ENCODE measurements around the gene ACADL.
"Not testable (repeated sequence)": the region's sequence is repeated elsewhere in the genome, so short reads cannot be mapped to it uniquely, and the experiment has no call there.

Gene ACADL

GRCh38 chr2:210188755-210189154 lies 36.5 kb downstream of the ACADL start:
- Histone ChIP-seq H3K27me3 (replicated peaks; ENCODE audit: control insufficient read depth, insufficient read depth, low read length, poor library complexity, severe bottlenecking) (no peaks in the 10 kb centered on the region), H3K36me3 (ENCODE audit: control insufficient read depth, insufficient read depth, low read length) (no peaks in the 10 kb centered on the region), H3K27ac (ENCODE audit: insufficient read depth, low read length, poor library complexity, severe bottlenecking) (no peak overlapping the region), H3K4me3 (ENCODE audit: insufficient read depth, low read depth, low read length, poor library complexity, severe bottlenecking) (no peak overlapping the region), H3K9me3 (ENCODE audit: control insufficient read depth, low read length) (no peaks in the 10 kb centered on the region), H3K4me1 (ENCODE audit: control insufficient read depth, insufficient read depth, low read length, poor library complexity, severe bottlenecking) (no peaks in the 10 kb centered on the region)
- DNase-seq: no peak

- Histone ChIP-seq H3K36me3 (ENCODE audit: control insufficient read depth, insufficient read depth, low read length) (no peaks in the 10 kb centered on the region), H3K4me3 (ENCODE audit: insufficient read depth, low read depth, low read length, poor library complexity, severe bottlenecking) (no peak overlapping the region), H3K27ac (ENCODE audit: insufficient read depth, low read length, poor library complexity, severe bottlenecking) (no peak overlapping the region), H3K27me3 (replicated peaks; ENCODE audit: control insufficient read depth, insufficient read depth, low read length, poor library complexity, severe bottlenecking) (no peaks in the 10 kb centered on the region), H3K4me1 (ENCODE audit: control insufficient read depth, insufficient read depth, low read length, poor library complexity, severe bottlenecking) (no peaks in the 10 kb centered on the region), H3K9me3 (ENCODE audit: control insufficient read depth, low read length) (no peaks in the 10 kb centered on the region)
- no peak for DNase-seq
These were observed 37.1 kb downstream of the ACADL start for GRCh38 chr2:210188190-210188589.

- not testable (repeated sequence) for H3K9me3 ChIP-seq (ENCODE audit: control insufficient read depth, low read length); DNase-seq; H3K36me3 ChIP-seq (ENCODE audit: control insufficient read depth, insufficient read depth, low read length); H3K27me3 ChIP-seq (replicated peaks; ENCODE audit: control insufficient read depth, insufficient read depth, low read length, poor library complexity, severe bottlenecking); H3K4me3 ChIP-seq (ENCODE audit: insufficient read depth, low read depth, low read length, poor library complexity, severe bottlenecking); H3K27ac ChIP-seq (ENCODE audit: insufficient read depth, low read length, poor library complexity, severe bottlenecking); H3K4me1 ChIP-seq (ENCODE audit: control insufficient read depth, insufficient read depth, low read length, poor library complexity, severe bottlenecking)
These were observed 41.3 kb downstream of the ACADL start for GRCh38 chr2:210183936-210184335.

- not testable (repeated sequence) for H3K9me3 ChIP-seq (ENCODE audit: control insufficient read depth, low read length); H3K4me1 ChIP-seq (ENCODE audit: control insufficient read depth, insufficient read depth, low read length, poor library complexity, severe bottlenecking); H3K27ac ChIP-seq (ENCODE audit: insufficient read depth, low read length, poor library complexity, severe bottlenecking); H3K36me3 ChIP-seq (ENCODE audit: control insufficient read depth, insufficient read depth, low read length); H3K27me3 ChIP-seq (replicated peaks; ENCODE audit: control insufficient read depth, insufficient read depth, low read length, poor library complexity, severe bottlenecking); DNase-seq; H3K4me3 ChIP-seq (ENCODE audit: insufficient read depth, low read depth, low read length, poor library complexity, severe bottlenecking)
These were observed 43.6 kb downstream of the ACADL start for GRCh38 chr2:210181606-210182088.

- not testable (repeated sequence) for DNase-seq; H3K4me3 ChIP-seq (ENCODE audit: insufficient read depth, low read depth, low read length, poor library complexity, severe bottlenecking); H3K27ac ChIP-seq (ENCODE audit: insufficient read depth, low read length, poor library complexity, severe bottlenecking); H3K4me1 ChIP-seq (ENCODE audit: control insufficient read depth, insufficient read depth, low read length, poor library complexity, severe bottlenecking); H3K36me3 ChIP-seq (ENCODE audit: control insufficient read depth, insufficient read depth, low read length); H3K27me3 ChIP-seq (replicated peaks; ENCODE audit: control insufficient read depth, insufficient read depth, low read length, poor library complexity, severe bottlenecking); H3K9me3 ChIP-seq (ENCODE audit: control insufficient read depth, low read length)
These were observed 44.1 kb downstream of the ACADL start for GRCh38 chr2:210181033-210181605.

- no peak for DNase-seq
These were observed 44.8 kb downstream of the ACADL start for GRCh38 chr2:210180477-210180876.

GRCh38 chr2:210179351-210179990 lies 45.8 kb downstream of the ACADL start:
- Histone ChIP-seq H3K36me3 (ENCODE audit: control insufficient read depth, insufficient read depth, low read length) (no peaks in the 10 kb centered on the region), H3K27ac (ENCODE audit: insufficient read depth, low read length, poor library complexity, severe bottlenecking) (no peak overlapping the region), H3K9me3 (ENCODE audit: control insufficient read depth, low read length) (no peaks in the 10 kb centered on the region), H3K27me3 (replicated peaks; ENCODE audit: control insufficient read depth, insufficient read depth, low read length, poor library complexity, severe bottlenecking) (no peaks in the 10 kb centered on the region), H3K4me1 (ENCODE audit: control insufficient read depth, insufficient read depth, low read length, poor library complexity, severe bottlenecking) (peaks cover 5% of the 10 kb centered on the region), H3K4me3 (ENCODE audit: insufficient read depth, low read depth, low read length, poor library complexity, severe bottlenecking) (no peak overlapping the region)
- no peak for DNase-seq

More at GRCh38 chr2:210180477-210180876, 44.8 kb downstream of the ACADL start:
- Histone ChIP-seq H3K4me1 (ENCODE audit: control insufficient read depth, insufficient read depth, low read length, poor library complexity, severe bottlenecking) (peaks cover 5% of the 10 kb centered on the region), H3K9me3 (ENCODE audit: control insufficient read depth, low read length) (no peaks in the 10 kb centered on the region), H3K27ac (ENCODE audit: insufficient read depth, low read length, poor library complexity, severe bottlenecking) (no peak overlapping the region), H3K4me3 (ENCODE audit: insufficient read depth, low read depth, low read length, poor library complexity, severe bottlenecking) (no peak overlapping the region), H3K27me3 (replicated peaks; ENCODE audit: control insufficient read depth, insufficient read depth, low read length, poor library complexity, severe bottlenecking) (no peaks in the 10 kb centered on the region), H3K36me3 (ENCODE audit: control insufficient read depth, insufficient read depth, low read length) (no peaks in the 10 kb centered on the region)

GRCh38 chr2:210177769-210178168 lies 47.5 kb downstream of the ACADL start:
- no peak overlapping the region for H3K4me3 ChIP-seq (ENCODE audit: insufficient read depth, low read depth, low read length, poor library complexity, severe bottlenecking)
- H3K4me1 ChIP-seq (ENCODE audit: control insufficient read depth, insufficient read depth, low read length, poor library complexity, severe bottlenecking): peaks cover 5% of the 10 kb centered on the region
- H3K27ac ChIP-seq (ENCODE audit: insufficient read depth, low read length, poor library complexity, severe bottlenecking): no peak overlapping the region
- no peaks in the 10 kb centered on the region for H3K9me3 ChIP-seq (ENCODE audit: control insufficient read depth, low read length)
- no peaks in the 10 kb centered on the region for H3K27me3 ChIP-seq (replicated peaks; ENCODE audit: control insufficient read depth, insufficient read depth, low read length, poor library complexity, severe bottlenecking)
- no peaks in the 10 kb centered on the region for H3K36me3 ChIP-seq (ENCODE audit: control insufficient read depth, insufficient read depth, low read length)
- no peak for DNase-seq

- H3K27ac ChIP-seq (ENCODE audit: insufficient read depth, low read length, poor library complexity, severe bottlenecking); H3K9me3 ChIP-seq (ENCODE audit: control insufficient read depth, low read length); H3K4me1 ChIP-seq (ENCODE audit: control insufficient read depth, insufficient read depth, low read length, poor library complexity, severe bottlenecking); H3K36me3 ChIP-seq (ENCODE audit: control insufficient read depth, insufficient read depth, low read length); H3K27me3 ChIP-seq (replicated peaks; ENCODE audit: control insufficient read depth, insufficient read depth, low read length, poor library complexity, severe bottlenecking); DNase-seq; H3K4me3 ChIP-seq (ENCODE audit: insufficient read depth, low read depth, low read length, poor library complexity, severe bottlenecking): not testable (repeated sequence)
These were observed 48.1 kb downstream of the ACADL start for GRCh38 chr2:210177115-210177514.

- no peaks in the 10 kb centered on the region for H3K36me3 ChIP-seq (ENCODE audit: control insufficient read depth, insufficient read depth, low read length)
- H3K27me3 ChIP-seq (replicated peaks; ENCODE audit: control insufficient read depth, insufficient read depth, low read length, poor library complexity, severe bottlenecking): no peaks in the 10 kb centered on the region
These were observed 51.2 kb downstream of the ACADL start for GRCh38 chr2:210174086-210174485.

More at GRCh38 chr2:210174086-210174485, 51.2 kb downstream of the ACADL start:
- Histone ChIP-seq H3K9me3 (ENCODE audit: control insufficient read depth, low read length) (no peaks in the 10 kb centered on the region), H3K27ac (ENCODE audit: insufficient read depth, low read length, poor library complexity, severe bottlenecking) (no peak overlapping the region), H3K4me1 (ENCODE audit: control insufficient read depth, insufficient read depth, low read length, poor library complexity, severe bottlenecking) (peaks cover 5% of the 10 kb centered on the region), H3K4me3 (ENCODE audit: insufficient read depth, low read depth, low read length, poor library complexity, severe bottlenecking) (no peak overlapping the region)
- DNase-seq: no peak
